Retinal pigment epithelial cell (primary cell): ENCODE results near the gene AUNIP.

Experiments used
- DNase-seq: peaks from one replicate; pipeline ENCODE4 v3.0.0-alpha.2; 2010; ENCODE audit warnings: low read depth
- H3K4me3 ChIP-seq: 2 replicates; pipeline ENCODE4 v1.5.1; 2011; ENCODE audit warnings: mild to moderate bottlenecking, low read length, control low read depth, moderate library complexity
- CTCF ChIP-seq: conservative IDR thresholded peaks from 2 replicates; pipeline ENCODE4 v1.5.1; 2011; ENCODE audit warnings: low read depth, low read length, control low read depth, inconsistent platforms

Gene AUNIP

GRCh38 chr1:25808481-25809244, 50.6 kb downstream of the AUNIP start:
- DNase-seq: no peak
- no peak for TF ChIP-seq CTCF
- H3K4me3 ChIP-seq: no peak overlapping the region

- no peak for TF ChIP-seq CTCF
- no peak for DNase-seq
- no peak overlapping the region for H3K4me3 ChIP-seq
These were observed 51.5 kb downstream of the AUNIP start for GRCh38 chr1:25807480-25808390.

DNA sequence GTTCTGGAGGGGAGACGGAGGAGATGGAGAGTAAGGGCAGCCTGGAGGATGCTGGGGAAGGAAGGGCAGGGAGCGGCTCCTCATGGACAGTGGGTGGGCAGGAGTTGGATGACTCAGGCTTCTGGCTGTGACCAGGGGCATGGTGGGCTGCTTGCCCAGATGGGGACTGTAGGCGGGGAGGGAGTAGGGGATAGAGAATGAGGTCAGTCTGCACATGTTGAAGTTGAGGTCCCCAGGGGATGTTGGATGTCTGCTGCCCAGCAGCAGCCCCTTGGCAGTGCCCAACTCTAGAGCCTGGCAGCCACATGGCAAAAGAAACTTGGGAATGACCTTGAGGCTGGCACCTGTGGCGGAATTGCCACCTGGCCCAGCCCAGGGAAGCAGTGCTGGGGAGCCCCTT, 52.8 kb downstream of the AUNIP start:
- no peak overlapping the region for H3K4me3 ChIP-seq
- DNase-seq: no peak
- TF ChIP-seq CTCF: no peak

DNA sequence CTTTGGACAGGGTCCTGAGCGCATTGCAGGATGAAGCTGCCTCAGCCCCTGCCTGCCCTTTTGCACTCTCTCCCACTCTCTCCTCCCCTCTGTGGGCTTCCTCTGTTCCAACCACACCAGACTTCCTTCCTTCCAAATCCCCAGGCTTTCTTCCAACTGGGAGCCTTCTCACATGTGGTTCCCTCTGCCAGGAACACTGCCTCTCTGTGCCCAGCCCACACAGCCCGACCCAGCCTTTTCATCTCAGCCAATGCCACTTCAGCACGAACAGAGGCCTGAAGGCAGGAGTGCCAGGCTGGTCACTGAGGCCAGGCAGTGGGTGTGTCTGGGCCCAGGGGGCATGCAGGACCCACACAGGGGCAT, 53.4 kb downstream of the AUNIP start:
- no peak for DNase-seq
- TF ChIP-seq CTCF: no peak
- H3K4me3 ChIP-seq: no peak overlapping the region

DNA sequence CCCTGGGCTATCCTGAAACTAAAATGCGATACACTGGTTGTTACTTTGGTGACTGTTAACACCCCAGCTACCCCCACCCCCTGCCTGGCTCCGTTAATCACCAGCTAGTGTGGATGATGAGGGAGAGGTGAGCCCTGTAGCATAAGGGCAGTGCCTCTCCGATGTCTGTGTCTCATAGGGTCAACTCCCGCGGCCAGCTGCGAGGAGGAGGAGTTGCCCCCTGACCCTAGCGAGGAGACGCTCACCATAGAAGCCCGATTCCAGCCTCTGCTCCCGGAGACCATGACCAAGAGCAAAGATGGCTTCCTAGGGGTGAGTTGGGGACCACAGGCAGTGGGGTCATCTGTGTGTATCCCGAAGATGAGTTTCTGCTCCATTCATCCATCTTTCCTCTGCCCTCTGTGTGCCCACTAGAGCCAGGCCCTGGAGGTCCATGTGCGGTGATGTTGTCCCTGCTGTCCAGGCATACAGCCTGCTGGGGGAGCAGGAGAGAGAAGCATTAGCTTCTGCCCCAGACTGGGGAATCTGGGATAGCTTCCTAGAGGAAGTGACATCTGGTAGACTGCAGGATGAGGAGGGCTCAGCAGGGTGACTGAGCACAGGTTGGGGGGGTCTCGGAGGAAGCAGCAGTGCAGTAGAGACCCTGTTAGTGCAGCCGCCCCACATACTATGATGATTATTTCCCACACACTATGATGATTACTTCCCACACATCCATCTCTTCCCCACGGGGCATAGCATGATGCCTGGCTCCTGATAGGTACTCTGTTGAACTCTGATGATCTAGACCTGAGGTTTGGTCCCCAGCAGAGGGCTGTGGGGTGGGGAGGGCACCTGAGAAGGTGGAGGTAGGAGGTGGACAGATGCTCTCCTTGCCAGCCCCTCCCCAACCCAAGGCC, 54.0 kb downstream of the AUNIP start:
- no peak overlapping the region for H3K4me3 ChIP-seq
- no peak for TF ChIP-seq CTCF
- no peak for DNase-seq

- no peak for TF ChIP-seq CTCF
- no peak for DNase-seq
- no peak overlapping the region for H3K4me3 ChIP-seq
These were observed 54.9 kb downstream of the AUNIP start for GRCh38 chr1:25804244-25804963.
